Large intestine (tissue), 3 donors: ENCODE data around the gene RUNDC3A. TPM values are rescaled to one million over a fixed set of nuclear protein-coding genes. Genes with fewer than 3 reads are reported as not detected.

ENCODE experiments used
- DNase-seq, 2 donors: peaks; one replicate each; pipeline versions ENCODE4 v3.0.0 to v3.0.0-alpha.2; 2013
- H3K27ac ChIP-seq: one replicate; pipeline ENCODE4 v1.5.1; 2013; ENCODE audit warnings: low read length
- H3K27me3 ChIP-seq: 2 replicates; pipeline ENCODE4 v1.6.1; 2013; ENCODE audit warnings: low read length; ENCODE audit not compliant: control insufficient read depth, insufficient read depth
- H3K36me3 ChIP-seq: 2 replicates; pipeline ENCODE4 v1.6.1; 2013; ENCODE audit warnings: low read length; ENCODE audit not compliant: control insufficient read depth, insufficient read depth
- H3K4me1 ChIP-seq: one replicate; pipeline ENCODE4 v1.6.1; 2013; ENCODE audit warnings: low read length; ENCODE audit not compliant: control insufficient read depth, insufficient read depth
- H3K4me3 ChIP-seq: one replicate; pipeline ENCODE4 v1.5.1; 2013; ENCODE audit warnings: low read length
- H3K9me3 ChIP-seq: one replicate; pipeline ENCODE4 v1.6.1; 2013; ENCODE audit warnings: mild to moderate bottlenecking, low read depth, low read length, moderate library complexity; ENCODE audit not compliant: control insufficient read depth
- WGBS: methylation state at CpG from one replicate; pipeline ENCODE4 v1.1.5; 2013; ENCODE audit warnings: low lambda C conversion rate; ENCODE audit not compliant: insufficient coverage; 5-methylcytosine and 5-hydroxymethylcytosine counted together
- polyA plus RNA-seq: library from polyadenylated mRNA; unstranded; fragments of 120-200 nt; gene quantifications from one replicate; pipeline ENCODE4 v1.2.1, GENCODE V29; 2013

RUNDC3A gene
- polyA plus RNA-seq, 1 donor: 17.2 TPM

DNA sequence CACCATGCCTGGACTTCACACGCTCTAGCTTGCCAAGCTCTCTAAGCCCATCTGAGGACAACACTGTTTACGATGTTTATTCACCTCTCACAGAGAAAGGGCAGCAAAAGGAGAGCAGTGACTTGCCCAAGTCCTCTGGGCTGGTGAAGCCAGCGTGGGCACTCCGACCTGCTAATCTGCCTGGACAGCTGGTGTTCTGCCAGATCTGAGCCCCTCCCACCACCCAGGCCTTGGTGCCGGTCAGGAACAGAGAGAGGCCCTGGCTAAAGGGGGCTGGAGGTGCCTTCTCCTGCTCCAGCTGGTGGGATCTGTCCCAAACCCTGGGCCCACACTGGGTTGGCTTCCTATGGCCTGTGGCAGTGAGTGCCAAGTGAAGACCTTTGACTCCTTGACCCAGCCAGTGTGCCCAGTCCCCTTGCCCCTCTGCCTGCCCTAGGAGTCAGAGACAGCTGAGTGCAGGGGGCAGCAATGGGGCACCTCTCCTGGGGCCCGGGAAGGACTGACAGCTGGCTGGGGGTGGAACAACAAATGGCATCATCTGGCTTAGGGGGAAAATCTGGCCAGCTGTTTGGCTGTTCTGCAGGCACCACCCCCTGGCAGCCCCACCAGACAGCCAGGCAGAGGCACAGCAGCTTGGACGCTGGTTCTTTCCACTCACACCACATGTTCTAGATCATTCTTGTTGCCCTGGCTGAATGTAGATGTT lies 38.7 kb upstream of the RUNDC3A start:
- H3K36me3 ChIP-seq: no peaks in the 10 kb centered on the region
- WGBS: no CpG with 5 or more reads among the region's 7 CpGs
- H3K27ac ChIP-seq: no peak overlapping the region
- H3K4me3 ChIP-seq: no peak overlapping the region
- H3K9me3 ChIP-seq: no peaks in the 10 kb centered on the region
- DNase-seq: no peak
- H3K4me1 ChIP-seq: no peaks in the 10 kb centered on the region
- peaks cover 25% of the 10 kb centered on the region for H3K27me3 ChIP-seq

DNA sequence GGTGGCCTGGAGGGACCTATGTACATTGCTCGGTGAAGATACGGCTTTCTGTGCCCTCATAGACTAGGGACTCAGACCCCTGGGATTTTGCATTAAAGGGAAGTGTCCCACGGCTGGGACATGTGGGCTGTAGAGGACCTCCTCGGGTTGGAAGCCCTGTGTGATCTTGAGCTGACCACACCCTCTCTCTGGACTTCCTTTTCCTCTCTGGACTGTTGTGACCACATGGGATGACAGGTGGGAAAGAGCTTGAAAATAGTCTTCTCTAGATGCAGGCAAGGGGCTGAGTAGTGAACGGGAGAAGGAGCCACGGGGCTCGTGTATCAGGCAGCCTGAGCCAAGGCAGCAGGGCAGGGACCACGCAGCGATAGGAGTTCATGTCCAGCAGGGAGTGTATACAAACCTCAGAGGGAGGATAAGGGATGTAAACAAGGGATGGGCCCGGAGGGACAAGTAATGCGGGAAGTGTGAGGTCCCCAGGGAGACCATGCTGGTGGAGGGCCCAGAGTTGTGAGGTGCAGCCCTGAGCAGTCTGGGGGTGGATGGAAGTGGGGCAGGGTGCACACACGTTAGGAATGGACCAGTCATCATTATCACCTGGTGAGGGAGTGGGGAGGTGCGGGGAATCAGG lies 36.0 kb upstream of the RUNDC3A start:
- no peak for DNase-seq
- no peaks in the 10 kb centered on the region for H3K36me3 ChIP-seq
- WGBS: no CpG with 5 or more reads among the region's 13 CpGs
- H3K4me3 ChIP-seq: no peak overlapping the region
- H3K27ac ChIP-seq: no peak overlapping the region
- no peaks in the 10 kb centered on the region for H3K9me3 ChIP-seq
- peaks cover 25% of the 10 kb centered on the region for H3K27me3 ChIP-seq
- H3K4me1 ChIP-seq: no peaks in the 10 kb centered on the region

DNA sequence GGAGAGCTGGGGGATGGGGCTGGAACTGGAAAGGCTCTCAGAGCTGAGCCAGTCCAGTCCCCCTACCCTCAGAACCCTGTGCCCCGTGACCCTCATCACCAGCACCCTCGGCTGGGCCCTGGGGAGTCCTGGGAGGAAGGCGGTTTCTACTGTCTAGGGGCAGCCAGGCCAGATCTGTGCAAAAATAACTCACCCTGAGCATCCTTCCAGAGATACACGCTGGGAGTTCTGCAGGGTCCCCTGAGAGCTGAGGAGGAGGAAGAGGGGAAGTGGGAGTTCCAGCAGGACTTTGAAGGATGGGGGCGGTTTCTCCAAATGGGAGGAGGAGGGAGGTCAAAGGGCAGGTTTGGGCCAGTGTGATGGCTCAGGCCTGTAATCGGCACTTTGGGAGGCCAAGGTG lies 35.4 kb upstream of the RUNDC3A start:
- Histone ChIP-seq H3K4me3 (no peak overlapping the region), H3K4me1 (no peaks in the 10 kb centered on the region), H3K9me3 (no peaks in the 10 kb centered on the region), H3K36me3 (no peaks in the 10 kb centered on the region), H3K27me3 (peaks cover 29% of the 10 kb centered on the region), H3K27ac (no peak overlapping the region)
- no CpG with 5 or more reads among the region's 6 CpGs for WGBS
- DNase-seq: no peak

DNA sequence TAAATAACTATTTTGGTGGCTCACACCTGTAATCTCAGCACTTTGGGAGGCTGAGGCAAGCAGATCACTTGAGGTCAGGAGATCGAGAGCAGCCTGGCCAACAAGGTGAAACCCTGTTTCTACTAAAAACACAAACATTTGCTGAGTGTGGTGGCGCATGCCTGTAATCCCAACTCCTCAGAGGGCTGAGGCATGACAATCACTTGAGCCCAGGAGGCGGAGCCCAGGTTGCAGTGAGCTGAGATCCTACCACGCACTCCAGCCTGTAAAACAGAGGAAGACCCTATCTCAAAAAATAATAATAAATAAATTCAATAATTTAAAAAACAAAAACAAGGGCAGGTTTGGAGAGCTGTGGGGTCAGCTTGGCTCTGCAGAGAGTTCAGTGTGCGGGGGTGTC lies 34.8 kb upstream of the RUNDC3A start:
- Histone ChIP-seq H3K27ac (no peak overlapping the region), H3K36me3 (no peaks in the 10 kb centered on the region), H3K4me3 (no peak overlapping the region), H3K27me3 (peaks cover 29% of the 10 kb centered on the region), H3K4me1 (no peaks in the 10 kb centered on the region), H3K9me3 (no peaks in the 10 kb centered on the region)
- 100% methylated on average over 1 of the region's 5 CpGs for WGBS
- DNase-seq: no peak

DNA sequence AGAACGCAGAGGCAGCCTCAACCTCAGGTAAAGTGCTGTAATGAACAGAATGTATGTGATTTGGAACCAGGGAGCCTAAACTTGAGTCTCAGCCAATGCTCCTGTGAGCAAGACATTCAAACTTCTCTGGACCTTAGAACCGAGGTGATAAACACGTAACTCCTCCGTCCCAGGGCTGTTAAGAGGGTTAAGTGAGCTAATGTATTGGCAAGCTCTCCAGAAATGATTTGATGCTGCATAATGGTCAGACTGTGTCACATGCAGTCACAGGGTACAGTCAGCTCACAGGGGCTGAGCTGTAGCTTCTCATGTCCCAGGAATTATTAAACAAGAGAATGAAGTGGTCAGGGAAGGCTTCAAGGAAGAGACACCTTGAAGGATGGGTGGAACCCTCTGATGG lies 30.4 kb upstream of the RUNDC3A start:
- Histone ChIP-seq H3K27me3 (peaks cover 16% of the 10 kb centered on the region), H3K4me3 (no peak overlapping the region), H3K27ac (no peak overlapping the region), H3K36me3 (no peaks in the 10 kb centered on the region), H3K4me1 (peaks cover 9% of the 10 kb centered on the region), H3K9me3 (no peaks in the 10 kb centered on the region)
- no peak for DNase-seq
- WGBS: no CpG with 5 or more reads among the region's 4 CpGs

DNA sequence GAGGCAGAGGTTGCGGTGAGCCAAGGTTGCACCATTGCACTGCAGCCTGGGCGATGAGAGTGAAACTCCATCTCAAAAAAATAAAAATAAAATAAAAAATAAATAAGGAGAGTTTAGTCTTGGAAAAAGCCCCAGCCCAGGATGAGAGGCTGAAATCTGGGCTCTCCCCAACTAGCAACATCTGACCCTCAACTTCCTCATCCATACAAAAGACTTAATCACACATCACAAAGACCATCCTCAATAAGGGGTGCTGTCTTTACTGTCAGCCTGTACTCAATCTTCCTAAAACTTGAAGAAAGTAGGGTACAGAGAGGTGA lies 29.1 kb upstream of the RUNDC3A start:
- Histone ChIP-seq H3K27me3 (peaks cover 5% of the 10 kb centered on the region), H3K27ac (no peak overlapping the region), H3K4me1 (peaks cover 9% of the 10 kb centered on the region), H3K9me3 (no peaks in the 10 kb centered on the region), H3K4me3 (no peak overlapping the region), H3K36me3 (no peaks in the 10 kb centered on the region)
- WGBS: no CpG with 5 or more reads among the region's 2 CpGs
- DNase-seq: no peak

DNA sequence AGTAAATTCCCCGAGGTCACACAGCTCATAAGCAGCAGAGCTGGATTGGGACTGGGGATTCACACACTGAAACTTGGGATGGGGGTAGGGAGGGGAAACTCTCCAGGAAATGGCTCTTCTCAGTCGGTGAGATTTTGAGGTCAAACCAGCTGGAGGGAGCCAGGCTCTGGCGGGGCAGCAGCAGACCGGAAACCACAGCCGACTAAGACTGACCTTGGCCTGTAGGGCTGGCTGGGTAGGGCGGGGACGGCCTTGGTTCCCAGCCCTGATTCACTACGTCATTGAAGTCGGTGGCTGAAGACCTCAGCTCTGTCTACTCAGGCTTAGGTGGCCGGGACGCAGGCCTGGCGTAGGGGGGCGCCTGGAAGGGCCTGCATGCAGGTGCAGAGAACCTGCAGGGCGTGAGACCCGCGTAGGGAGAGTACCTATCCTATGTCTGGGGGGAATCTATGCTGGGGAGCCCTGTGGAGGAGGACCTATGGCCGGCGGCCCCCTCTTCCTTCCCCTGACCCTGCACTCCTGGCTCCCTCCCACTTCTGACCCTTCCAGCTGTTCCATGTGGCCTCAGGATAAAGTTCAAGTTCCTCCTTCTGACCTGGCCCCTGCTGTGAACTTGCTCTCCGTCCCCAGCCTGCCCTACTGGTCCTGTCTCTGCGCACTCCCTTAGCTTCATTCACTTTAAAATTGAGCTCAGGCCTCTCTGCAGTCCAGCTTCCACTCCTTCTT lies 28.6 kb upstream of the RUNDC3A start:
- H3K27ac ChIP-seq: peak overlapping the region; percentile 42
- no peaks in the 10 kb centered on the region for H3K9me3 ChIP-seq
- no peak overlapping the region for H3K4me3 ChIP-seq
- no peaks in the 10 kb centered on the region for H3K36me3 ChIP-seq
- DNase-seq: peak; percentile 58 to 72
- WGBS: no CpG with 5 or more reads among the region's 20 CpGs
- H3K4me1 ChIP-seq: peaks cover 9% of the 10 kb centered on the region
- H3K27me3 ChIP-seq: peaks cover 4% of the 10 kb centered on the region

DNA sequence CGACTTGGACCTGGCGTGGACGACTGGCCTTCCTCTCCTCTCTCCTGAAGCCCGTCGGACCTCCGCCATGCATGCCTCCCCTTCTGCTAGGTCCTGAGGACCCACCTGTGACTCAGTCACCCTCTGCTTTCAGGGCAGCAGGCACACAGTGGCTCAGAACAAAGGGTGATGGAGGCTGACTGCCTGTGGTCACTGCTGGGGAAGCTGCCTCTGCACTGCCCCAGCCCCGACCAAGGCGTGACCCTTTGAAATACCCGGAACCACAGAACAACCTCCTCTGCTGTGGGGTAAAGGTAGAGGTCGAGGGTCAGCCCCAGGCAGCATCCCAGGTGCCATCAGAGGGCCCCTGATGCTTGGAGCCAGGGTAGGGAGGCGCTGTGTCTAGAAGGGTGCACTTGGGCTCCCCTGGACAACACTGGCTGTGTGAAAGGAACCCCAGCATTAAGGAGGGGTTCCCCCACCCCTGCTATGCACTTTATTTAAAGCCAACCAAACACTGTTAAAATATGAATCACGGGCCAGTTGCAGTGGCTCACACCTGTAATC lies 27.9 kb upstream of the RUNDC3A start:
- Histone ChIP-seq H3K9me3 (no peaks in the 10 kb centered on the region), H3K27me3 (peaks cover 4% of the 10 kb centered on the region), H3K4me3 (no peak overlapping the region), H3K4me1 (peaks cover 9% of the 10 kb centered on the region), H3K27ac (peak overlapping the region; percentile 42), H3K36me3 (no peaks in the 10 kb centered on the region)
- no peak for DNase-seq
- WGBS: no CpG with 5 or more reads among the region's 12 CpGs

DNA sequence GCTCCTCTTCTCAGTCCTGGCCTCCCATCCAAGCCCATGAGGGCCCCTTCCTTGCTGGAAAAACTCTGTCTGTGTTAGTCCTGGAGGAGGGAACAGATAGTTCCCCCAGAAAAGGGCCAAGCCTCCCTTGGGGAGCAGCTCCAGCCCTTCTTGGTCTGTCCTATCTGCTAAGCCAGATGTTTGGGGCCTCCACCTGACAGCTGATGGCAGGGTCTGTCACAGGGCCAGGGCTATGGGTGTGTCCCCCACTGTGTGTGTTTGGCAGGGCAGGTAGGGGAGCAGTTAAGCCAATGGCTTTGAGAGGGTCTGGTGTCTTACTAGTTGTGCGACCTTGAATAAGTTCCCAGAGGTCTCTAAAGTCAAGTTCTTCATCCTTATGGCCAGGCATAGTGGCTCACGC lies 26.8 kb upstream of the RUNDC3A start:
- no CpG with 5 or more reads among the region's 2 CpGs for WGBS
- no peaks in the 10 kb centered on the region for H3K9me3 ChIP-seq
- no peak overlapping the region for H3K4me3 ChIP-seq
- peaks cover 4% of the 10 kb centered on the region for H3K27me3 ChIP-seq
- peaks cover 9% of the 10 kb centered on the region for H3K4me1 ChIP-seq
- no peaks in the 10 kb centered on the region for H3K36me3 ChIP-seq
- no peak for DNase-seq
- H3K27ac ChIP-seq: no peak overlapping the region

DNA sequence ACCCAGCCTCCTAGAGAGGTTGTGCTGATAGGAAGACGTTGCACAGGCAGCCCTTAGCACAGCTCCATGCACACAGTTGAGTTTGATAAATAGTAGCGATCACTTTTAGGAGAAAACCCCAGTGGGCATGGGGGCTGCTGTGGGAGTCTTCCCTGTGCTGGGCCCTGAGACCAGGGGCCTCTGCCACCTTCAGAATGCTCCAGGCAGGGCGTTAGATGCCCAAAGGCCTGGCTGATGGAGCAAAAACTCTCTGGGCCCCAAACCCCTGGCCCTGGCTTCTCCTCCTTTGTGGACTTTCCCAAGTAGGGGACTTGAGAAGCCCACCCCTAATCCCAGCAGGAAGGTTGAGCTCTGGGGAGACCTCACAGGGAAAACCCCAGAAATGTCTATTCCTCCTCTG lies 26.1 kb upstream of the RUNDC3A start:
- Histone ChIP-seq H3K4me1 (peaks cover 9% of the 10 kb centered on the region), H3K9me3 (no peaks in the 10 kb centered on the region), H3K36me3 (no peaks in the 10 kb centered on the region), H3K27ac (no peak overlapping the region), H3K27me3 (peaks cover 4% of the 10 kb centered on the region), H3K4me3 (no peak overlapping the region)
- no peak for DNase-seq
- 80% methylated on average over 1 of the region's 3 CpGs for WGBS
